ENCODE data around the gene CFLAR. TPM values are rescaled to one million over a fixed set of nuclear protein-coding genes. Genes with fewer than 3 reads are reported as not detected.

The CFLAR gene
- total and polyA plus RNA-seq, 2 of the 13 experiments (the other 11 are each of a cell fraction or from before 2014, with no cell fraction given) = 43.8 to 92.1 TPM

- no peaks in the 10 kb centered on the region for H3K4me1 ChIP-seq (ENCODE audit: insufficient read depth, low read length)
- H3K27me3 ChIP-seq (ENCODE audit: control insufficient read depth in 1 of 2, insufficient read depth in 2 of 2, low read length in 2 of 2) = no peaks in the 10 kb centered on the region
- no peak overlapping the region for H3K9ac ChIP-seq (ENCODE audit: insufficient read depth, low read depth, low read length)
- ChIA-PET CTCF (ENCODE audit: low intra/inter-chr PET ratio, low total read pairs) (no interaction called here), POLR2A (no interaction called here)
- WGBS (ENCODE audit: low lambda C conversion rate) = 90% methylated on average over 1 of the region's 1 CpG
- no peaks in the 10 kb centered on the region for H3K79me2 ChIP-seq (ENCODE audit: insufficient read depth, low read length)
- H3K4me3 ChIP-seq (replicated peaks in 1 of 3; ENCODE audit: insufficient read depth in 1 of 3, low read depth in 2 of 3, low read length in 3 of 3) = no peak overlapping the region
- H2AFZ ChIP-seq (ENCODE audit: low read length) = no peak overlapping the region
- no peaks in the 10 kb centered on the region for H4K20me1 ChIP-seq (ENCODE audit: insufficient read depth, low read length)
- TF ChIP-seq ZNF121 (CRISPR knock-in tag; IDR thresholded peaks at IDR 0.05) (peak; percentile 68), CERS6 (CRISPR knock-in tag; IDR thresholded peaks at IDR 0.05) (no peak), ZNF772 (CRISPR knock-in tag; IDR thresholded peaks at IDR 0.05) (no peak)
- TF ChIP-seq, protein P1, sequence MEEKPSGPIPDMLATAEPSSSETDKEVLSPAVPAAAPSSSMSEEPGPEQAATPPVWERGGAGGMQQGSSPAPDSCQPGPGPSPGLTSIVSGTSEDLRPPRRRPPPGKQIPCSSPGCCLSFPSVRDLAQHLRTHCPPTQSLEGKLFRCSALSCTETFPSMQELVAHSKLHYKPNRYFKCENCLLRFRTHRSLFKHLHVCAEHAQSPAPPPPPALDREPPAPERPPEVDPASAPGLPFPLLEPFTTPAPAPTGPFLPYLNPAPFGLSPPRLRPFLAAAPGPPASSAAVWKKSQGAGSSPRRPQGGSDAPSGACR (CRISPR knock-in tag; IDR thresholded peaks at IDR 0.05) = no peak
- FAIRE-seq (no peak), DNase-seq (ENCODE audit: low spot score) (no peak), ATAC-seq (no peak)
- no peak overlapping the region for H3K27ac ChIP-seq (ENCODE audit: extremely low read length, insufficient read depth, low read length)
- no peaks in the 10 kb centered on the region for H3K9me3 ChIP-seq (ENCODE audit: low read length)
- H3K36me3 ChIP-seq (replicated peaks in 1 of 2; ENCODE audit: control insufficient read depth in 1 of 2, insufficient read depth in 2 of 2, low read length in 2 of 2) = peaks cover 29 to 48% of the 10 kb centered on the region in 2 experiments
- in situ Hi-C loops (cut with HindIII; ENCODE audit: extremely low pct_ligation_motif_present, low pct_unique_long_range_greater_than_20kb) (no loop called here), intact Hi-C loops (cut with micrococcal nuclease; ENCODE audit: unreplicated experiment) (no loop called here)
- no TSS peak for BruUV-seq (replicated peaks)
- no peak overlapping the region for H3K4me2 ChIP-seq (ENCODE audit: low read depth, low read length)
Measured at GRCh38 chr2:201164166-201164565, 48.2 kb downstream of the CFLAR start.

DNA sequence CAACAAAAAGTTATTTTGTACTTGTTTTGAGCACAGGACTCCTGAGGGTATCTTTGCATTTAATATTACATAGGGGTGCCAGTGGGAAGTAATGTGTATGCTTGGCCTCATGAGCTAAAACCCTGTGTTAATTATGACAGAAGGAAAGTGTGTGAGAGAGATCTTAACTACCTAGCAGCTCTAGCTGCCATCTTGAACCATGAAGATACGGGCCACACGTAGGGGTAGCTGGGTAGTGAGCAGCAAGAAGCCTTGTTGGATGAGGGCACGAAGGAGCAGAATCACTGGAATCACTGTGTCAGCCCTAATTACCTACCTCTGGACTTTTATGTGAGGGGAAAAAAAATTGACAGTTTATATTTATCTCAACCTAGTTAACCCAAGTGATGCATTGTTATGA, 51.6 kb downstream of the CFLAR start:
- Histone ChIP-seq H3K27ac (ENCODE audit: extremely low read length, insufficient read depth, low read length) (no peak overlapping the region), H3K27me3 (ENCODE audit: control insufficient read depth in 1 of 2, insufficient read depth in 2 of 2, low read length in 2 of 2) (no peaks in the 10 kb centered on the region), H3K9ac (ENCODE audit: insufficient read depth, low read depth, low read length) (no peak overlapping the region), H3K79me2 (ENCODE audit: insufficient read depth, low read length) (no peaks in the 10 kb centered on the region), H3K9me3 (ENCODE audit: low read length) (no peaks in the 10 kb centered on the region), H3K4me2 (ENCODE audit: low read depth, low read length) (no peak overlapping the region), H3K4me1 (ENCODE audit: insufficient read depth, low read length) (no peaks in the 10 kb centered on the region), H4K20me1 (ENCODE audit: insufficient read depth, low read length) (no peaks in the 10 kb centered on the region), H2AFZ (ENCODE audit: low read length) (no peak overlapping the region), H3K4me3 (replicated peaks in 1 of 3; ENCODE audit: insufficient read depth in 1 of 3, low read depth in 2 of 3, low read length in 3 of 3) (no peak overlapping the region), H3K36me3 (replicated peaks in 1 of 2; ENCODE audit: control insufficient read depth in 1 of 2, insufficient read depth in 2 of 2, low read length in 2 of 2) (peaks cover 17 to 24% of the 10 kb centered on the region in 2 experiments)
- ChIA-PET POLR2A (interaction anchor here (1.1 kb wide), 1 partner anchor 9 kb away, joined by 3 read pairs; no protein-coding TSS in a partner anchor), CTCF (ENCODE audit: low intra/inter-chr PET ratio, low total read pairs) (no interaction called here)
- DNase-seq (ENCODE audit: low spot score) (no peak), ATAC-seq (no peak), FAIRE-seq (no peak)
- WGBS (ENCODE audit: low lambda C conversion rate) = 98% methylated on average over 3 of the region's 3 CpGs
- TF ChIP-seq, protein P2, sequence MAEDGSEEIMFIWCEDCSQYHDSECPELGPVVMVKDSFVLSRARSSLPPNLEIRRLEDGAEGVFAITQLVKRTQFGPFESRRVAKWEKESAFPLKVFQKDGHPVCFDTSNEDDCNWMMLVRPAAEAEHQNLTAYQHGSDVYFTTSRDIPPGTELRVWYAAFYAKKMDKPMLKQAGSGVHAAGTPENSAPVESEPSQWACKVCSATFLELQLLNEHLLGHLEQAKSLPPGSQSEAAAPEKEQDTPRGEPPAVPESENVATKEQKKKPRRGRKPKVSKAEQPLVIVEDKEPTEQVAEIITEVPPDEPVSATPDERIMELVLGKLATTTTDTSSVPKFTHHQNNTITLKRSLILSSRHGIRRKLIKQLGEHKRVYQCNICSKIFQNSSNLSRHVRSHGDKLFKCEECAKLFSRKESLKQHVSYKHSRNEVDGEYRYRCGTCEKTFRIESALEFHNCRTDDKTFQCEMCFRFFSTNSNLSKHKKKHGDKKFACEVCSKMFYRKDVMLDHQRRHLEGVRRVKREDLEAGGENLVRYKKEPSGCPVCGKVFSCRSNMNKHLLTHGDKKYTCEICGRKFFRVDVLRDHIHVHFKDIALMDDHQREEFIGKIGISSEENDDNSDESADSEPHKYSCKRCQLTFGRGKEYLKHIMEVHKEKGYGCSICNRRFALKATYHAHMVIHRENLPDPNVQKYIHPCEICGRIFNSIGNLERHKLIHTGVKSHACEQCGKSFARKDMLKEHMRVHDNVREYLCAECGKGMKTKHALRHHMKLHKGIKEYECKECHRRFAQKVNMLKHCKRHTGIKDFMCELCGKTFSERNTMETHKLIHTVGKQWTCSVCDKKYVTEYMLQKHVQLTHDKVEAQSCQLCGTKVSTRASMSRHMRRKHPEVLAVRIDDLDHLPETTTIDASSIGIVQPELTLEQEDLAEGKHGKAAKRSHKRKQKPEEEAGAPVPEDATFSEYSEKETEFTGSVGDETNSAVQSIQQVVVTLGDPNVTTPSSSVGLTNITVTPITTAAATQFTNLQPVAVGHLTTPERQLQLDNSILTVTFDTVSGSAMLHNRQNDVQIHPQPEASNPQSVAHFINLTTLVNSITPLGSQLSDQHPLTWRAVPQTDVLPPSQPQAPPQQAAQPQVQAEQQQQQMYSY (CRISPR knock-in tag; IDR thresholded peaks at IDR 0.05) = no peak
- peak; percentile 60 for TF ChIP-seq RBM22 (optimal IDR thresholded peaks at IDR 0.05; ENCODE audit: low read length)
- intact Hi-C loops (cut with micrococcal nuclease; ENCODE audit: unreplicated experiment) (no loop called here), in situ Hi-C loops (cut with HindIII; ENCODE audit: extremely low pct_ligation_motif_present, low pct_unique_long_range_greater_than_20kb) (no loop called here)
- no TSS peak for BruUV-seq (replicated peaks)
